GM12801 (cell line): ENCODE results near the gene TP53I11.

Experiments used
- CTCF ChIP-seq: IDR thresholded peaks from one replicate; pipeline ENCODE4 v1.5.1; 2011; ENCODE audit warnings: control low read depth; ENCODE audit not compliant: insufficient read length; ENCODE audit errors: extremely low read depth

The TP53I11 gene

GRCh38 chr11:44934110-44934509, 16.6 kb downstream of the TP53I11 start:
- no peak for TF ChIP-seq CTCF

- no peak for TF ChIP-seq CTCF
Measured at GRCh38 chr11:44931466-44931865, 19.2 kb downstream of the TP53I11 start.

- TF ChIP-seq CTCF: no peak
Measured at GRCh38 chr11:44930588-44931302, 19.9 kb downstream of the TP53I11 start.

- no peak for TF ChIP-seq CTCF
Measured at GRCh38 chr11:44928816-44929215, 21.9 kb downstream of the TP53I11 start.

GRCh38 chr11:44928144-44928543, 22.5 kb downstream of the TP53I11 start:
- no peak for TF ChIP-seq CTCF

GRCh38 chr11:44927174-44927661, 23.5 kb downstream of the TP53I11 start:
- TF ChIP-seq CTCF: no peak

GRCh38 chr11:44926036-44926435, 24.6 kb downstream of the TP53I11 start:
- TF ChIP-seq CTCF: no peak
